GM18519 (cell line): ENCODE results near the gene SLC13A2.
"Not testable (repeated sequence)": the region's sequence is repeated elsewhere in the genome, so short reads cannot be mapped to it uniquely, and the experiment has no call there.

Experiments used
- ATAC-seq: cut with Tn5 transposase; IDR thresholded peaks from one replicate; pipeline ENCODE4 v1.9.1; 2021; ENCODE audit warnings: mild to moderate bottlenecking, moderate library complexity; ENCODE audit not compliant: unreplicated experiment, low FRiP score

Gene SLC13A2

GRCh38 chr17:28473542-28473941 lies at the start of gene SLC13A2:
SLC13A2 (plus strand) TSS chr17:28473644; CDS start chr17:28473713, 69 bp downstream.
- ATAC-seq, result no peak

- ATAC-seq, result no peak
Measured at GRCh38 chr17:28425206-28425605, 48.2 kb upstream of the SLC13A2 start.

- ATAC-seq, result no peak
Measured at GRCh38 chr17:28426081-28426519, 47.3 kb upstream of the SLC13A2 start.

GRCh38 chr17:28427371-28427770 lies 46.1 kb upstream of the SLC13A2 start:
- ATAC-seq, result no peak

- not testable (repeated sequence) for ATAC-seq
Measured at GRCh38 chr17:28427982-28428381, 45.5 kb upstream of the SLC13A2 start.

GRCh38 chr17:28433721-28434120 lies 39.7 kb upstream of the SLC13A2 start:
- no peak for ATAC-seq

- not testable (repeated sequence) for ATAC-seq
Measured at GRCh38 chr17:28434326-28434725, 39.1 kb upstream of the SLC13A2 start.

- ATAC-seq, result no peak
Measured at GRCh38 chr17:28443901-28444638, 29.4 kb upstream of the SLC13A2 start.

- no peak for ATAC-seq
Measured at GRCh38 chr17:28446716-28447395, 26.6 kb upstream of the SLC13A2 start.

- no peak for ATAC-seq
Measured at GRCh38 chr17:28447396-28447760, 26.1 kb upstream of the SLC13A2 start.

- no peak for ATAC-seq
Measured at GRCh38 chr17:28449859-28450258, 23.6 kb upstream of the SLC13A2 start.

GRCh38 chr17:28457890-28458289 lies 15.6 kb upstream of the SLC13A2 start:
- ATAC-seq, result no peak

- ATAC-seq, result not testable (repeated sequence)
Measured at GRCh38 chr17:28458881-28459280, 14.6 kb upstream of the SLC13A2 start.

- no peak for ATAC-seq
Measured at GRCh38 chr17:28460901-28461300, 12.5 kb upstream of the SLC13A2 start.

GRCh38 chr17:28466001-28466400 lies 7.4 kb upstream of the SLC13A2 start:
- ATAC-seq, result no peak

- no peak for ATAC-seq
Measured at GRCh38 chr17:28466521-28467048, 6.9 kb upstream of the SLC13A2 start.

- no peak for ATAC-seq
Measured at GRCh38 chr17:28467456-28468025, 5.9 kb upstream of the SLC13A2 start.

- ATAC-seq, result not testable (repeated sequence)
Measured at GRCh38 chr17:28468033-28468735, 5.3 kb upstream of the SLC13A2 start.

- ATAC-seq, result no peak
Measured at GRCh38 chr17:28468781-28469180, 4.7 kb upstream of the SLC13A2 start.

GRCh38 chr17:28469376-28469775 lies 4.1 kb upstream of the SLC13A2 start:
- ATAC-seq, result no peak
